HUES64 (cell line): Measurements from ENCODE around the gene PDGFRB.

Experiments
- H3K27ac ChIP-seq: 2 replicates; pipeline ENCODE4 v1.7.0; 2013; ENCODE audit warnings: low read depth, low read length, inconsistent platforms
- H3K27me3 ChIP-seq: 2 replicates; pipeline ENCODE4 v1.6.1; 2013; ENCODE audit warnings: mild to moderate bottlenecking, low read length; ENCODE audit not compliant: insufficient read depth
- H3K36me3 ChIP-seq: 2 replicates; pipeline ENCODE4 v1.6.1; 2013; ENCODE audit warnings: mild to moderate bottlenecking, low read length; ENCODE audit not compliant: insufficient read depth
- H3K4me1 ChIP-seq: 2 replicates; pipeline ENCODE4 v1.6.1; 2013; ENCODE audit warnings: mild to moderate bottlenecking, low read length, moderate library complexity; ENCODE audit not compliant: insufficient read depth
- H3K4me3 ChIP-seq: 2 replicates; pipeline ENCODE4 v1.5.1; 2013; ENCODE audit warnings: mild to moderate bottlenecking, low read length, moderate library complexity
- H3K9ac ChIP-seq: 2 replicates; pipeline ENCODE4 v1.6.1; 2013; ENCODE audit warnings: mild to moderate bottlenecking, low read depth, low read length
- H3K9me3 ChIP-seq: 2 replicates; pipeline ENCODE4 v1.6.1; 2013; ENCODE audit warnings: low read depth, low read length; ENCODE audit not compliant: insufficient read depth
- WGBS: fragments of 150-250, 120-280 bp; methylation state at CpG from one replicate; pipeline ENCODE4 v1.1.7; 2013; ENCODE audit warnings: missing lambda C conversion rate; 5-methylcytosine and 5-hydroxymethylcytosine counted together

Gene PDGFRB

GRCh38 chr5:150190503-150190979, 34.9 kb upstream of the PDGFRB start:
- Histone ChIP-seq H3K27ac (no peak overlapping the region), H3K4me3 (peak overlapping the region; percentile 50), H3K27me3 (peaks cover 78% of the 10 kb centered on the region), H3K4me1 (peaks cover 15% of the 10 kb centered on the region; the same call in 1 of the 2 replicates), H3K9me3 (no peaks in the 10 kb centered on the region), H3K9ac (no peak overlapping the region), H3K36me3 (no peaks in the 10 kb centered on the region)
- 12% methylated on average over 15 of the region's 16 CpGs for WGBS

DNA sequence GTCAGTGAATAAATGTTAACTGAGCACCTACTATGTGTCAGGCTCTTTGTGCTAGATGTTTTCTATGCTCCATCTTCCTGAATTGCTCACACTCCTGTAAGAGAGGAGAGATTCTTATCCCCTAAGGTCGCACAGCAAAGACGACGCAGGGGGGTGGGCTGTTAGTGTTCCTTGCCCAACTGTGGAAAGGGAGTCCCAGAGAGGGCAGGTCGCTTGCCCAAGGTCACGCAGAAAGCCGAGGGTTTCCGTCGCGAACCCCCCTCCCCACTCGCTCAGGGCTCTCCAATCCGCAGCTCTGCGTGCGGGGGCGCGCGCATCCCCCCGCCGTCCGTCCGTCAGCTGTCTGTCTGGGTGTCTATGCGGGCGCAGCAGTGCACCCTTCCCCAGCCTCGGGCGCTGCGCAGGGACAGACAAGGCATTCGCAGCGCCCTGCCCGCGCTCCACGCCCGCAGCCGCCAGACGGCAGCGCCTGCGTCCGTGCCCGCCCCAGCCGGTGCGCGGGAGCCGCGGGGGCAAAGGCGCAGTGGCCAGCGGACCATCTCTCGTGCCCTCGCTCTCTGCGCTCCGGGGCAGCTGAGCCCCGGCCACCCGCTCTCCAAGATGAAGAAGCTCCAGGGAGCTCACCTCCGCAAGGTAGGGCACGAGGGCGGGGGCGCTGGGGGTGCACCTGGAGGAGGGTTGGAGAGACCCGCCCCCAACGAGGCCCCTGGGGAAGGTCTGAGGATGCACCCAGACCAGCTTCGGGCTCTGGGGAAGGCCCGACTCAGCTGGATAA, 34.3 kb upstream of the PDGFRB start, which contains the start of gene SLC6A7:
TSS of gene SLC6A7 (plus strand) at position 335 of the 775 bp plus-strand sequence. CDS start at position 601, 266 bp downstream.
- Histone ChIP-seq H3K4me3 (peak within 1 kb of the TSS; percentile 50), H3K9me3 (no peaks in the 10 kb centered on the region), H3K36me3 (no peaks in the 10 kb centered on the region), H3K27ac (no peak within 1 kb of the TSS), H3K27me3 (peaks cover 84% of the 10 kb centered on the region), H3K9ac (no peak within 1 kb of the TSS), H3K4me1 (peaks cover 19% of the 10 kb centered on the region; the same call in 1 of the 2 replicates)
- WGBS, result 3% methylated on average over 58 of the region's 58 CpGs

DNA sequence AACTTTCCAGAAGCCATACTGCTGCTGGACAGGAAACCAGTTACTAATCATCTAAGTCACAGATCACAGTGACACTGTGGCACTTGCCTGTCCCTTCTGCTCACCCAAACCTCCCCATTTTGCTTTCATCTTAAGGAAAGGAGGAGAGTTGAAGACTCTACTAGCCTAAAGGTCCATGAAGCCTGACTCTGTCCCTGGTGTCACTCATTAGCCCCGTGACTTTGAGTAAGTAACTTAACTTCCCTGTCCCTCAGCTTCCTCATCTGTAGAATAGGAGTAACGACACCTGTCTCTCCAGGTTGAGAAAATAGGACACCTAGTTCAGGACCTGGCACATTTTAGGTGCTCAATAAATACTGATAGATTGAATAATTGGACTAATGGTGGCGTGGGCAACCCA, 33.7 kb upstream of the PDGFRB start:
- Histone ChIP-seq H3K9ac (no peak overlapping the region), H3K27ac (no peak overlapping the region), H3K36me3 (no peaks in the 10 kb centered on the region), H3K27me3 (peaks cover 90% of the 10 kb centered on the region), H3K9me3 (no peaks in the 10 kb centered on the region), H3K4me1 (peaks cover 19% of the 10 kb centered on the region; the same call in 1 of the 2 replicates), H3K4me3 (peak overlapping the region; percentile 50; the same call in 1 of the 2 replicates)
- WGBS, result 69% methylated on average over 3 of the region's 3 CpGs

DNA sequence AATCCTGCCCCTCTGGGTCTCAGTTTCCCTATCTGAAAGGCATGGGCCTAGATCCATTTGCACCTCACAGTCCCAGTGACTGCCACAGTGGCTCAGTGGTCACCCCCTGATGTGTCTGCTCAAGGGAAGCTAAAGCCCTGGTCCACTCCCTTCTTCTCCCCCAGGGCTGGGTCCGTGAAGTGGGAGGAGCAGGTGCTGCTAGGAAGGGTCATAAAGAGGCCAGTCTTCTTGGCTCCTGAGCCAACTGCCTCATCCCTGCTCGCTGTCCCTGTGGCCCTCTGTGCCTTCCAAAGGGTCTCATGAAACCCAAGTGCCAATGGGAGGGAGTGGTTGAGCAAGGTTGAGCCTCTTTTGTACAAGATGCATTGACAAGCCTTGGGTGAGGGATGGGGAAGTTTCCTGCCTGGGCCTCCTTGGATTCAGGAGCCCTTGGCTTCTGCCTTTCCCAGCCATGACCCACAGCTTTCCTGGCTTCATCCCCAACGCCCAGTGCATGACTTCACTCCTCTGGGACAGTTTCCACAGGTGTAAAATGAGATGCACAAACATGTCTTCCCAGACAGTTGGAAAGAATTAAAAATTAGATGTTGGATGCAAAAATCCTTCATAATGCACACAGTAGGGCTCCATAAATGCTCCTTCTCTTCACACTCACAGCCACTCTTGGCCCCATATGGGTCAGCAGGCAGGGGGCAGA, 32.6 kb upstream of the PDGFRB start:
- H3K36me3 ChIP-seq, result no peaks in the 10 kb centered on the region
- H3K27ac ChIP-seq, result no peak overlapping the region
- no peaks in the 10 kb centered on the region for H3K9me3 ChIP-seq
- peaks cover 92% of the 10 kb centered on the region for H3K27me3 ChIP-seq
- no peak overlapping the region for H3K4me3 ChIP-seq
- peaks cover 19% of the 10 kb centered on the region; the same call in 1 of the 2 replicates for H3K4me1 ChIP-seq
- H3K9ac ChIP-seq, result no peak overlapping the region
- WGBS, result 84% methylated on average over 3 of the region's 3 CpGs

GRCh38 chr5:150186897-150187296, 31.3 kb upstream of the PDGFRB start:
- H3K4me3 ChIP-seq, result no peak overlapping the region
- H3K9me3 ChIP-seq, result no peaks in the 10 kb centered on the region
- peaks cover 92% of the 10 kb centered on the region for H3K27me3 ChIP-seq
- peaks cover 19% of the 10 kb centered on the region; the same call in 1 of the 2 replicates for H3K4me1 ChIP-seq
- no peak overlapping the region for H3K9ac ChIP-seq
- WGBS, result 86% methylated on average over 4 of the region's 4 CpGs
- no peaks in the 10 kb centered on the region for H3K36me3 ChIP-seq
- no peak overlapping the region for H3K27ac ChIP-seq

DNA sequence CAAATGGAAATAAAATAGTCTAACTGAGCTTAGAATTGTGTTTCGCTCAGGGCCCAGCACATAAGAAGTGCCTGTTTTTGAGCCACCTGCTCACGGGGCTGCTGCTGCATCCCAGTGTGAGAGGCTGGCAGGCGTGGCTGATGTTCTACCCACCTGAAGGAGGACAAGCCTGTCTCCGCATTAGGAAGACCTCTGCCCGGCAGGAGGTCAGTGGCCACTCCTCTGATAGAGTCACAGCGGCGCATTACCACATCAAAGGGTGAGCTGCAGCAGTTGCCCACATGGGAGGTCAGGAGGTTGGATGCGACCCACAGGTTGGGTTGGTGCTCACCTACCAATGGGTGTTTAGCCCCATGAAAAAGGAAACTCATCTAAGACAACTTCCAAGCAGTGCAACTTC, 30.5 kb upstream of the PDGFRB start:
- Histone ChIP-seq H3K27me3 (peaks cover 85% of the 10 kb centered on the region), H3K4me3 (no peak overlapping the region), H3K36me3 (no peaks in the 10 kb centered on the region), H3K27ac (no peak overlapping the region), H3K4me1 (peaks cover 18% of the 10 kb centered on the region; the same call in 1 of the 2 replicates), H3K9me3 (no peaks in the 10 kb centered on the region), H3K9ac (no peak overlapping the region)
- WGBS, result 25% methylated on average over 8 of the region's 8 CpGs

DNA sequence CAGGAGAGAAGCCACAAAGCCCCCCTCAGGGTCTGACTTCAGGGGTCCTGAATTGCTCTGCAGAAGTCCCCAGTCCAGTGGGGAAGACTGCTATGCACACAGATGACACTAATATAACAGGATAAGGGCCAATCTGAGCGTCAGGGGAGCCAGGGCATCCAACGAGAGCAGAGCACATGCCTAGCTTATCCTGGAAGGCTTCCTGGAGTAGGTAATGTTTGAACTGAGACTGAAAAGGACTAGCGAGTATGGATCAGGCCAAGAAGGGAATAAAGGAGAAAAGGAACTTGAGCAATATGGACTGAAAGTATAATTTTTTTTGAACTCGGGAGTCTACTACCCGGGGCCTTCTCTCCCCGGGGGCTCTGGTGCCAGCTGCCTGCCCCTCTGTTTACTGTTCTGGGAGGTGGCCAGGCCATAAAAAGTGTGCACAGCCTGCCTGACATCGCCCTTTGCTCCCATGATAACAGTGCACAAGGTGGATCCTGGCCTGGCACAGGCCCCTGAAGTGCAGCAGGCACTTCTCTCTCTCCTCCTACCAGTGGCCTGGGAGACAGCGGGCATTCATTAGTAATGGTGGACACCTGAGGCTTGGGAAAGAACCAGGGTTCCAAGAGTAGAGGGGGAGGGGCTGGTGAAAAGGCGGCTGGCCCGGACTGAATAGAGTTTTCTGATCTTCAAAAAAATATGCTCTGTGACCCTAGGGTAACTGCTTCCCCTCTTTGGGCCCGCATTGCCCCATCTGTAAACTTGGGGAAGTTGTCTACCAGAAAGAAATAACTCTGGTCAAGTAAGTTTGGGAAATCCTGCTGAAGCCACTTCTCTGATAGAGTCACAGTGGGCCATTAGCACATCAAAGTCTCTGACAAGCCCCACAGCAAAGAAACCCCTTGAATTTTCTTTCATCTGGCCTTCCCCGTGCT, 29.6 kb upstream of the PDGFRB start:
- WGBS, result 55% methylated on average over 12 of the region's 12 CpGs
- Histone ChIP-seq H3K4me3 (no peak overlapping the region), H3K9me3 (no peaks in the 10 kb centered on the region), H3K36me3 (no peaks in the 10 kb centered on the region), H3K9ac (no peak overlapping the region), H3K27me3 (peaks cover 76% of the 10 kb centered on the region), H3K27ac (no peak overlapping the region), H3K4me1 (peaks cover 13% of the 10 kb centered on the region; the same call in 1 of the 2 replicates)

DNA sequence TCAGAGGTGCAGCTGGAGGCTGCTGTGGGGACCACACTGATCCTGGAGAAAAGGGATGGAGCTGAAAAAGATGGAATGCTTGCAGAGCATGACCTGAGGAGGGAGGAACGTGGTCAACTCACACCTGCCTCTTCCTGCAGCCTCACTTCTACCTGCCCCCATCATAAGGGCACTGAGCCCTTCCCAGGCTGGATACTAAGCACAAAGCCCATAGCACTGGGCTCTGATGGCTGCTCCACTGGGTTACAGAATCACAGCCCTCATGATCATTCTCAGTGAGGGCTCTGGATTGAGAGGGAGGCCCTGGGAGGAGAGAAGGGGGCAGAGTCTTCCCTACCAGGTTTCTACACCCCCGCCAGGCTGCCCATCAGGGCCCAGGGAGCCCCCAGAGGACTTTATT, 28.4 kb upstream of the PDGFRB start:
- peaks cover 66% of the 10 kb centered on the region for H3K27me3 ChIP-seq
- H3K4me3 ChIP-seq, result no peak overlapping the region
- 79% methylated on average over 2 of the region's 2 CpGs for WGBS

GRCh38 chr5:150183436-150183835, 27.8 kb upstream of the PDGFRB start:
- H3K9ac ChIP-seq, result no peak overlapping the region
- no peak overlapping the region for H3K27ac ChIP-seq
- WGBS, result 95% methylated on average over 12 of the region's 12 CpGs
- H3K4me1 ChIP-seq, result peaks cover 12% of the 10 kb centered on the region; the same call in 1 of the 2 replicates
- no peak overlapping the region for H3K4me3 ChIP-seq
- H3K36me3 ChIP-seq, result no peaks in the 10 kb centered on the region
- peaks cover 61% of the 10 kb centered on the region for H3K27me3 ChIP-seq
- no peaks in the 10 kb centered on the region for H3K9me3 ChIP-seq

More for the DNA sequence above, 28.4 kb upstream of the PDGFRB start:
- Histone ChIP-seq H3K9me3 (no peaks in the 10 kb centered on the region), H3K9ac (no peak overlapping the region), H3K27ac (no peak overlapping the region), H3K4me1 (peaks cover 12% of the 10 kb centered on the region; the same call in 1 of the 2 replicates), H3K36me3 (no peaks in the 10 kb centered on the region)

GRCh38 chr5:150182774-150183173, 27.1 kb upstream of the PDGFRB start:
- Histone ChIP-seq H3K36me3 (no peaks in the 10 kb centered on the region), H3K27me3 (peaks cover 54% of the 10 kb centered on the region), H3K4me3 (no peak overlapping the region), H3K27ac (no peak overlapping the region), H3K4me1 (peaks cover 12% of the 10 kb centered on the region; the same call in 1 of the 2 replicates), H3K9me3 (no peaks in the 10 kb centered on the region), H3K9ac (no peak overlapping the region)
- WGBS, result 95% methylated on average over 10 of the region's 10 CpGs
